Left colon (tissue), 2 donors: ENCODE data around the gene PRIM2. TPM values are rescaled to one million over a fixed set of nuclear protein-coding genes. Genes with fewer than 3 reads are reported as not detected.
"Not testable (repeated sequence)": the region's sequence is repeated elsewhere in the genome, so short reads cannot be mapped to it uniquely, and the experiment has no call there.

Experiments
- ATAC-seq: fragments of 200-7000 bp; cut with Tn5 transposase; one replicate; pipeline ENCODE4 v1.9.1; 2020; ENCODE audit warnings: mild to moderate bottlenecking, moderate library complexity
- DNase-seq, 2 donors: peaks; one replicate each; pipeline ENCODE4 v3.0.0-alpha.2; 2020
- intact Hi-C, 2 donors: fragments of 100-400 bp; cut with DNase I in 1 of 2; cut with micrococcal nuclease in 1 of 2; formaldehyde crosslinking; loops; one replicate each; pipeline versions ENCODE4 v1.11.2 to v1.14.0; 2022; cut with DNase I, micrococcal nuclease
- total RNA-seq, 2 donors: library from RNA; stranded (reverse); fragmentation: NEBNext Ultra II Directional; extraction: Animal tissue kit (Norgen Biotek cat#: 25700); gene quantifications; one replicate each; pipeline ENCODE4 v1.2.1, GENCODE V29; 2021
- donor health status: DM: no; HTN: no; CAD: no.
- donor health status: DM: yes; HTN: yes; CAD: no.

The PRIM2 gene
- total RNA-seq, 2 donors from 2014 or later, result 9.4 to 11.0 TPM

DNA sequence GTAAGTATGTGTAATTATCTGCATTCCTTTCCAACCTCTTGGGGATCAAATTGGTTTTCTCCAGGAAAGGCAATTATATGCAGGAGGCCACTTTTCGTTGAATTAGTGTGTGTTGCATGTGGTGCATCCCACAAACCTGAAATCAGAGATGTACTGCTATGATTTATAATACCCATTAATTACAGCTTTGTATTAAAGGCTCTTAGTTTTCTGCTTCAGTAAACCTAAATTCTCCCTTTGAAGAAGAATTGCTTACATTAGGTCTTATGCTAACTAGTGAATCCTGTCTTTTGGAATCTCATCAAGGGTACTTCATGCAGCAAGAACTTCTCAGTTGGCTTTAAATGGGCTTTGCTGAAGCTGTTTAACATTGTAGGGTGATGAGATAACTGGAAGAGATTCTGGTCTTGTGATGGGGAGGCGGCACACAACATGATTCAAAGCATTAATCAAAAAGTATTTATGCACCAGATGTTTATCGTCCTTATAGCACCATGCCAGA is 155.5 kb downstream of the PRIM2 start:
- intact Hi-C loops, ATAC-seq, DNase-seq: not testable (repeated sequence)

DNA sequence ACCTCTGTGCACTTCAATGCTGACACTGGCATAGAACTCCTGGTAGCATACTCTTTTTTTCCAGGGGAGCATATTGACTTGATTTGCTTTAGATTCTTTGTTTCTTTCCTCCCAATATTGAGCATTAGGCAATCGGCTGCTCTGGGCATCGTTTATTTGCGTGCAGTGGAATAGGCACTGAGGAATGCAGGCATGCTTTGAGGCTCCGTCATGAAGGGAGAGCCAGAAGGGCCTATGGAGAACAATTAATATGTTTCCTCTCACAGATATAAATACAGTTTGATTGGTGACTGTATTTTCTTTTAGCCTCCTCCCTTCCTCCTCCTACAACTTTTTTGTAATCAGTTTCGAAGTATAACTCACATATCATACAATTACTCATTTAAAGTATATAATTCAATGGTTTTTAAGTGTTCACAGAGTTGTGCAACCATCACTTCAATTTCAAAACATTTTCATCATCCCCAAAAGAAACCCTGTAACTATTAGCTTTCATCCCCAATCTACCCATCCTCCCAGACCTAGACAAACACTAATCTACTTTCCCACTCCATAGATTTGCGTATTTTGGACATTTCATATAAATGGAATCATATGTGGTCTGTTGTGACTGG is 157.5 kb downstream of the PRIM2 start:
- intact Hi-C loops, DNase-seq, ATAC-seq: not testable (repeated sequence)

DNA sequence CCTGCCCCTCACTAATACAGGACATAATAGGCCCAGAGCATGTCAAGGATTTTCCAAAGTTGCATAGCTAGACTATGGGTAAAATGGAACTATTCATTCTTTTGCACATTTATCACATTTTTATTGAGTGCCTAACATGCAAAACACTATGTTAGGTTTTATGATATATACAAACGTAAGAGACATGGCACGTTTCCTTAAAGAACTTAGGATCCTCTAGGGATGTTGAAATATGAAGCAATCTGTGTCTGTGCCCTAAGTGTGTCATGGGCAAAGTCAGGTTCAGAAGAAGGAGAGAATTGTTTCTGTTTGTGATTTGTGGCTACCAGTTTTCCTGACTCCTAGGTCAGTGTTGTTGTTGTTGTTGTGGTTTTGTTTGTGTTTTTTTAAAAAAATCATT is 158.2 kb downstream of the PRIM2 start:
- ATAC-seq, intact Hi-C loops, DNase-seq: not testable (repeated sequence)

- DNase-seq, ATAC-seq, intact Hi-C loops: not testable (repeated sequence)
Observed at GRCh38 chr6:57480194-57480593, 162.8 kb downstream of the PRIM2 start.

- DNase-seq, ATAC-seq, intact Hi-C loops: not testable (repeated sequence)
Observed at GRCh38 chr6:57481121-57481520, 163.7 kb downstream of the PRIM2 start.

GRCh38 chr6:57482471-57482870 is 165.0 kb downstream of the PRIM2 start:
- ATAC-seq, result not testable (repeated sequence)

DNA sequence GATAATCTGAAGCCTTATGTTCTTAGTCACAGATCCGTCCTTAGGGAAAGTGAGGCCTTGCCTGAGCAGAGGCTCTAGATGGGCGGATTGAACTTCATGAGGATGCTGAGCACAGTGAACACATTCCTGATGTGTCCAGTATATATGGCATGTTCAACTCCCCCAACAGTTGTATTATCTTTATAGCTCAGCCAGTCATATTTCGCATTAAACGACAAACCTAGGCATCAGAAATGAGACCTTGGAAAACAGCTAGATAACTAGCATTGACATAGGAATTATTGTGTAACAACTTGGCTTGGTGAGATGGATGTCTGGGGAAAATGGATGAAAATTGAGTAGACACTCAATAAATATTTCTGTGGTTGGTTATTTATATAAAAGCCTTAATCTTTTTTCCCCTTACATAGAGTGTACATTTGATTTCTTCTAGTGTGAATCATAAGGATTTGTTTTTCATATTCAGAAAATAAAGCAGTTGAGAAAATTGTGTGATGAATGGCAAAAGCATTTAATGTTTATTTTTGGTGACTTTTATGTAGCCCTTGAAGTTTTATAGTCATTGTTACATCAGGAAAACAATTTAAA is 169.2 kb downstream of the PRIM2 start:
- intact Hi-C loops, DNase-seq, ATAC-seq: not testable (repeated sequence)

More at GRCh38 chr6:57482471-57482870, 165.0 kb downstream of the PRIM2 start:
- intact Hi-C loops, DNase-seq: not testable (repeated sequence)

- DNase-seq, ATAC-seq, intact Hi-C loops: not testable (repeated sequence)
Observed at GRCh38 chr6:57488551-57488950, 171.1 kb downstream of the PRIM2 start.

DNA sequence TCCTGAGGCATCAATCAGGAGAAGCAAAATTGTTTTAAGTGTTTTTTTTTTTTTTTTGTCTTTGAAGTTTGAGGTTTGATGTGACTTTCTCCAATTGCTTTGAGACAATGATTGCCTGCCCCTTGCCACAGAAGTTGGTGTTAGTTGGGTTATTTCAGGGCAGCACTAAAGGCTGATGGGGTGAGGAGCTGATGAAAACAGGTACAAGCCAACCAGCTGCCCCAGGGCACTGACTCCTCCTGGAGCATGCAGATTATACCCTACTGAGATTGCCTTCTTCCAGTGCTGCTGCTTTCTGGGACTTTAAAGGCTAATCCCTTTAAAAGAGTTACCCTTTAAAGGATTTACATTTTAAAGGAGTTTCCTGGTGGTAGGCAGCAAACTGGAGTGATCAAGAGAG is 172.5 kb downstream of the PRIM2 start:
- ATAC-seq, intact Hi-C loops, DNase-seq: not testable (repeated sequence)

DNA sequence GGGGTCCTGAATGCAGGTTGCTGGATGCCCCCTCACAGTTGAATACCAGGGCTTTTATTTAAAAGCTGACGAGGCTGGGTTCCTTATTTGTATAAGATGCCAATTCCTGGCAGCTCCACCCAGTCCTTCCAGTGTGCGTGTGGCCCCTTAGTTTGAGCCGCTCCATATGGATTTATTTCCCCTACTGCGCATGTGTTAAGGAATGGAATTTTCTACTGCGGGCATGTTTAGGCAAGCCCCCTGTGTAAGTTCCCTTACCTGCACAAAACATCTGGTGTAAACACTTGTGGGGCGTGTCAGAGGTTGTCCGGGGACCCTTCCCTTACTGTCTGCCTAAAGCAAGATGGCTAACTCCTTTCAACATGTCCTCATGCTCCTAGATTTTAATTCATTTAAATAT is 174.4 kb downstream of the PRIM2 start:
- intact Hi-C loops, DNase-seq, ATAC-seq: not testable (repeated sequence)

DNA sequence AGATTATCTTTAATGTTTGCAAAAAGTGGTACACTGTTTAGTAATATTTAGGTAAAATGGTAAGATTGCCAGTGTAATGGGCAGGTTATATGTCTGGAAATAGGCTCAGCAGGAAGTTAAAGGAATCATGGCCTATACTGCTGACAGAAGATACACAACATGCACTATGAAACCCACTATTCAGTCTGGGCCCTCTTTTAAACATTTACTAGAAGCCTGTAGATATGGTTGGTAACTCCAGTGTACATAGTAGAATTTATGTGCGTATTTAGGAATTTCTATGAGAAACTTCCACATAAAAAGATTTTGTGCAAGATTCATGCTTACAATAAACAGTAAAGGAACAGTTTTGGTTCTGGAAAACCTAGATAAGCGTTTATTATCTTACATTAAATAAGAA is 178.8 kb downstream of the PRIM2 start:
- not testable (repeated sequence) for ATAC-seq

DNA sequence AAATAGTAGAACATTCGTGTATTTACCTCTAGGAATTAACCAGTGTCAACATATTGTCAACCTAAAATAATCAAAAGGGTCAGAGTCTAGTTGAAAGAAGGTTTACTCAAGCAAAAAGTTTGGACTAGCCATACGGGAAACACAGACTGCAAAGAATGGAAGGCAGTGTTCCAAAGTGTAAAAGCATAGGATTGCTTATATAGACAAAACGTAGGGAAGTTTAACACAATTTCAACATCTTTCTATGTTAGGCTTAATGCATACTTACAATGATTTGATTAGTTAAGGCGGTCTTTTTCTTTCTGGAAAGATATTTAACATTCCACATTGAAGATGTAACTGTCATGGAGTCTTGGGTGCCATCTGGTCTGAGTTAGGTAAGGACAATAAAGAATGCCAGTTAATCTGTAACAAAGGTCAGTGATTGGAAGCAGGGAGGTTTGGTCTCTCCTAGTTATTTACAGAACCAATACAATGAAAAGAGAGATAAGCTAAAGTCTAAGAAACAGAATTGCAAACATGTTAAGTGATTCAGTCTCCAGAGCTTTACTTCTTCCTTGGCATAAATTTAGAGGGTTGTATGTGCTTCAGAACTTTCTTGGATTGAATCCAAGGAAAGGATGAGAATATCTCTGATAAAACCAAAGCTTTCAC is 183.1 kb downstream of the PRIM2 start:
- DNase-seq, intact Hi-C loops: not testable (repeated sequence)
- peak; percentile 93 for ATAC-seq

More for the DNA sequence above, 178.8 kb downstream of the PRIM2 start:
- intact Hi-C loops, DNase-seq: not testable (repeated sequence)

- intact Hi-C loops, DNase-seq, ATAC-seq: not testable (repeated sequence)
Observed at GRCh38 chr6:57502387-57502786, 185.0 kb downstream of the PRIM2 start.

DNA sequence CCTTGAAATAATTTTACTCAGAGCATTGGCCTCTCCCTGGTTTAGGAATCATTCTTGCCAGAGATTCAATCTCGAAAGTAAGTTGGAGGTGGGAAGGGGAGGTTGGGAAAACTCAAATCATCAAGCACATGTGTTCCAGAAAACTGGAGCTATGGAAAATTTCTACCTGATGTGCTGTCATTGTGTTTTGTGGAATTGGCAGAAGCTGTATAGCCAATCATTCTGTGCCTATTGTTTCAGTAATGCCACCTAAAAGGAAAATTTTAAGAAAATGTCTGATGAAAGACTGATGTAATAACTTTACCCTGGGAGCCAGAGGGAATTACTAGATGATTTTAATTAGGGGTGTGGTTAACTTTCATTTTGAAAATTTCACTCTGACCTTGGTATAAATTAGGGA is 187.8 kb downstream of the PRIM2 start:
- DNase-seq, intact Hi-C loops, ATAC-seq: not testable (repeated sequence)

- intact Hi-C loops, DNase-seq, ATAC-seq: not testable (repeated sequence)
Observed at GRCh38 chr6:57510390-57510789, 193.0 kb downstream of the PRIM2 start.

GRCh38 chr6:57515171-57515570 is 197.7 kb downstream of the PRIM2 start:
- ATAC-seq, intact Hi-C loops, DNase-seq: not testable (repeated sequence)

DNA sequence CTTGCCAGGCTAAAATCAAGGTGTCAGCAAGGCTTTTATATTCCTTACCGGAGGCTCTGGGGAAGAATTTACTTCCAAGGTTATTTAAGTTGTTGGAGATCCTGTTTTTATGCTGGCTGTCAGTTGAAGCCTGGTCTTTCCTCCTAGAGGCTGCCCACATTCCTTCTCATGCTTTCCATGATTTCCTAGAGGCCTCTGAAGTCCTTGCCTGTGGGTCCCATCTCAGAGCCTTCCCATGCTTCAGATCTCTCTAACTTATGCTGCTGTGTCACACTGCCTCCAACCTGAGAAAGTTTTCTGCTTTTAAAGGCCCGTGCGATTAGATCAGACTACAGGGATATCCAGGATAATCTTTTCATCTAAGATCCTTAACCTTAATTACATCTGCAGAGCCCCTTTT is 198.4 kb downstream of the PRIM2 start:
- ATAC-seq, intact Hi-C loops, DNase-seq: not testable (repeated sequence)

DNA sequence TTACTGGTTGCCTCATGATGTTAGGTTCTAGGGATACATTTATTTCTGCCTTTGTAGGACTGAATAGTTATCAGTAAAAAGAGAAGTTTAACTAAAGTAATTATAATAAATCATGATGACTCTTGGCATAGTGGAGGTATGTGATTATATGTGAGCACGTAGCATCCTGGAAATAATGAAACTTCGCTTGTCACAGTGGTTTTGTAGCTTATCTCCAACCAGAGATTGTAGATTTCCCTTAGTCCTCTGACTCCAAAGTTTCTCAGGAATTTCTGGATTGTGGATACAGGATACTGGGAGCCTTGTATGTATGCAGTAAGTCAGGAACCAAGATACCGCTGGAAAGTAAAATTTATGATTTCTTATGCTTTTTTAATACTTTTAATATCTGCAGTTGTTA is 199.3 kb downstream of the PRIM2 start:
- ATAC-seq, intact Hi-C loops, DNase-seq: not testable (repeated sequence)

DNA sequence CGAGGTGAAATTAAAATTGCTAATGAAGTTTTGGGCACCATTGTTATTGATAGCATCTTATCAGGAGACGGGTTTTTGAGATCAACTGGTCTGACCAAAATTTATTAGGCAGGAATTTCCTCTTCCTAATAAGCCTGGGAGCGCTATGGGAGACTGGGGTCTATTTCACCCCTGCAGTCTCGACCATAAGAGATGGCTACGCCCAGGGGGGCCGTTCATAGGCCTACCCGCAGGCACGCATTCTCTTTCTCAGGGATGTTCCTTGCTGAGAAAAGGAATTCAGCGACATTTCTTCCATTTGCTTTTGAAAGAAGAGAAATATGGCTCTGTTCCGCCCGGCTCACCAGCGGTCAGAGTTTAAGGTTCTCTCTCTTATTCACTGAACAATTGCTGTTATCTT is 201.8 kb downstream of the PRIM2 start:
- ATAC-seq, intact Hi-C loops, DNase-seq: not testable (repeated sequence)
